ENCODE measurements around the gene HERPUD1. TPM values are rescaled to one million over a fixed set of nuclear protein-coding genes. Genes with fewer than 3 reads are reported as not detected.

Gene HERPUD1
- total and polyA plus RNA-seq, 2 of the 8 experiments (the other 6 are each of a cell fraction or from before 2014, with no cell fraction given): 23.3 to 34.7 TPM

DNA sequence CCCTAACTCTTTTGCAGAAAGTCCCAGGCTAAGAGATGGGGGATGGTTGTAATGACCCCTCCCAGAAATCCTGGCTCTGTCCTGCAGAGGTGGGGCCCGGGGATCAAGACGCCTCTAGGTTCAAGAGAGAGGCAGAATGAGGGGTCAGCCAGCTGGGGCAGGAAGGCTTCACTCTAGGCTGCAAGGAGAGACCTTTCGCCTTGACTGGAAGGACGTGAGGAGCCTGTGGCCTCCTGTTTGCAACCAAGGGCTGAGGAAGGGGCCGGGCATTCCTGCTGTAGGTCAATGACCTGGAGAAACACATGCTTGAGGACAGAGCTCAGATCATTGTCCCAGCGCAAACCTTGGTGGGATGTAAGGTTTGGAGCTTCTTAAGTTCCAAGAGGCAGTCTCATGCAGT lies 21.1 kb downstream of the HERPUD1 start:
- H2BK20ac ChIP-seq (ENCODE audit: low read length): no peak overlapping the region
- no peak overlapping the region for H2AFZ ChIP-seq (ENCODE audit: low read length)
- H3K36me3 ChIP-seq (ENCODE audit: control insufficient read depth in 2 of 4, insufficient read depth in 4 of 4, low read length in 3 of 4): no peaks in the 10 kb centered on the region
- no peak overlapping the region for H4K8ac ChIP-seq (ENCODE audit: extremely low read depth, insufficient read depth, low read length)
- no peaks in the 10 kb centered on the region for H3K4me1 ChIP-seq (replicated peaks in 1 of 4; ENCODE audit: control insufficient read depth in 3 of 4, insufficient read depth in 4 of 4, low read length in 3 of 4)
- H4K91ac ChIP-seq (replicated peaks; ENCODE audit: insufficient read length, low read length): no peak overlapping the region
- H3K4me2 ChIP-seq (ENCODE audit: insufficient read depth in 1 of 2, low read depth in 2 of 2, low read length in 2 of 2): no peak overlapping the region
- H3K56ac ChIP-seq (replicated peaks; ENCODE audit: insufficient read length, low read depth, low read length): no peak overlapping the region
- H3K4ac ChIP-seq (replicated peaks; ENCODE audit: insufficient read length, low read depth, low read length): no peak overlapping the region
- H3K9ac ChIP-seq (replicated peaks in 1 of 4; ENCODE audit: extremely low read depth in 1 of 4, low read depth in 3 of 4, low read length in 3 of 4): no peak overlapping the region
- no peak overlapping the region for H3K18ac ChIP-seq (ENCODE audit: extremely low read depth, low read length)
- ChIA-PET CTCF (ENCODE audit: partially characterized antibody) (interaction anchor here (0.6 to 5.4 kb wide), 12 partner anchors 9 to 160 kb away, joined by 3 to 37 read pairs (median 4); partner anchors contain the start of gene SLC12A3), POLR2A (ENCODE audit: partially characterized antibody) (interaction anchor here (0.6 to 3.5 kb wide), 3 partner anchors 10 to 220 kb away, joined by 3 to 13 read pairs (median 4); partner anchors contain the start of gene HERPUD1)
- no peak overlapping the region for H3K14ac ChIP-seq (ENCODE audit: insufficient read length)
- no peaks in the 10 kb centered on the region for H3K79me1 ChIP-seq (ENCODE audit: low read depth, low read length)
- WGBS, 2 experiments (ENCODE audit: extremely low coverage in 1 of 2, insufficient coverage in 1 of 2, insufficient read length in 1 of 2, insufficient replicate concordance in 2 of 2, low coverage in 1 of 2, low lambda C conversion rate in 2 of 2, missing lambda C conversion rate in 1 of 2): 74% methylated on average over 6 of the region's 6 CpGs; no CpG with 5 or more reads in 1 of the 2 experiments
- no peak overlapping the region for H2BK120ac ChIP-seq (replicated peaks; ENCODE audit: low read depth, low read length)
- H3K27me3 ChIP-seq (replicated peaks in 1 of 4; ENCODE audit: control insufficient read depth in 3 of 4, extremely low read depth in 1 of 4, insufficient read depth in 3 of 4, low read length in 3 of 4): no peaks in the 10 kb centered on the region
- no peak overlapping the region for H2BK12ac ChIP-seq (ENCODE audit: low read depth, low read length)
- no peaks in the 10 kb centered on the region for H3K79me2 ChIP-seq (ENCODE audit: control insufficient read depth in 1 of 2, insufficient read depth in 2 of 2, low read length in 2 of 2)
- no peak for FAIRE-seq
- no peaks in the 10 kb centered on the region for H3K23me2 ChIP-seq (ENCODE audit: low read depth, low read length)
- H3K4me3 ChIP-seq (ENCODE audit: extremely low read depth in 1 of 4, insufficient read depth in 2 of 4, low read depth in 3 of 4, low read length in 4 of 4): no peak overlapping the region
- H4K5ac ChIP-seq (ENCODE audit: insufficient read length, low read depth, low read length): no peak overlapping the region
- H3K9me3 ChIP-seq (ENCODE audit: insufficient read depth in 2 of 2, low read depth in 1 of 2, low read length in 1 of 2): no peaks in the 10 kb centered on the region; a peak in 1 of 4 replicates
- no peak for TF ChIP-seq CEBPB (IDR thresholded peaks at IDR 0.05; ENCODE audit: low read depth, low read length)
- H2BK15ac ChIP-seq (ENCODE audit: low read length): no peak overlapping the region
- H3K27ac ChIP-seq (ENCODE audit: low read depth, low read length): no peak overlapping the region
- no peak overlapping the region for H2AK5ac ChIP-seq (ENCODE audit: low read depth, low read length)
- no peak overlapping the region for H2BK5ac ChIP-seq (ENCODE audit: low read depth, low read length)
- no peak overlapping the region for H3K23ac ChIP-seq (ENCODE audit: insufficient read length)
- DNase-seq (ENCODE audit: low read depth in 1 of 2, low spot score in 2 of 2): no peak
- H4K20me1 ChIP-seq (replicated peaks in 1 of 2; ENCODE audit: control insufficient read depth in 1 of 2, insufficient read depth in 2 of 2, low read length in 2 of 2): no peaks in the 10 kb centered on the region
